NAMALWA (cell line): ENCODE data around the gene APOO.
A peak's percentile ranks its signal among the peaks of the same experiment; 100 is the strongest.

Source experiments
- DNase-seq: peaks from one replicate; pipeline ENCODE4 v3.0.0-alpha.2; 2015; ENCODE audit warnings: low spot score

Gene APOO

DNA sequence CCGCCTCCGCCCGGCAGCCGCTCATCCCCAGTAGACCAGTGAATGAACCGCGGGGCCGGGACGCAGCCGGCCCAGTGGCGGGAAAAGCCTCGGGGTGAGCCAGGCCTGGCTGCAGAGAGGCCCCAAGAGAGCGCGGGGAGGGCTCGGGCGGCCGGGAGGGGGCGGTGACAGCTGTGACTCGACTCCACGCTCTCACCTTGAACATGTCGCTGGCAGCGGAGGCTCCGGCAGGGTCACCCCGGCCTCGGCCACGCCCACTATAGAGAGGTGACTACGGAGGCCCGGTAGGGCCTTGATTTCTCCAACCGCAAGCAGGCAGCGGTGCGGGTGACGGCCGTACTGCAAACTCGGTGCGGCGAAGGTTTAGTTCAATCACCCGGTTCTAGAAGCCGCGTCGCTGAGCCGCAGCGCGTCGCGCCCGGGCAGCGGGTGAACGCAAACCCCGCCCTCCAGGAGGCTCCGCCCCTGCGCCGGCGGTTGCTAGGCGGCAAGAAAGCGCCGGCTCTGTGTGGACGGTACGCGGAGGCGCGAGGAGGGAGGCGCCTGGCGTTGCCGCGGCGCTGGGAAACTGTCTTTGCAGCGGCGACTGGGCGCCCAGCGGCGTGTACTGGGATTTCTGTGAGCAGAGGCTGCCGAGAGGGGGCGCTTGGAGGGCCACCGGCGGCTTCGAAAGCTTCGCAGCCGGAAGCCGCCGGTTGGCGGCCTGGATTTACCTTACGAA lies at the start of gene APOO, which contains the start of gene CXorf58:
Gene APOO (minus strand): TSS at position 441 of the 721 bp plus-strand sequence. CDS start 236 bp downstream, at position 205.
Gene CXorf58 (plus strand): TSS at position 509 of the 721 bp plus-strand sequence. CDS start 2,297 bp downstream, outside the sequence.
- DNase-seq: peak; percentile 93

- DNase-seq: no peak
Measured at GRCh38 chrX:23954396-23954795, 46.7 kb upstream of the APOO start.

GRCh38 chrX:23953908-23954269 lies 46.2 kb upstream of the APOO start:
- peak; percentile 42 for DNase-seq

DNA sequence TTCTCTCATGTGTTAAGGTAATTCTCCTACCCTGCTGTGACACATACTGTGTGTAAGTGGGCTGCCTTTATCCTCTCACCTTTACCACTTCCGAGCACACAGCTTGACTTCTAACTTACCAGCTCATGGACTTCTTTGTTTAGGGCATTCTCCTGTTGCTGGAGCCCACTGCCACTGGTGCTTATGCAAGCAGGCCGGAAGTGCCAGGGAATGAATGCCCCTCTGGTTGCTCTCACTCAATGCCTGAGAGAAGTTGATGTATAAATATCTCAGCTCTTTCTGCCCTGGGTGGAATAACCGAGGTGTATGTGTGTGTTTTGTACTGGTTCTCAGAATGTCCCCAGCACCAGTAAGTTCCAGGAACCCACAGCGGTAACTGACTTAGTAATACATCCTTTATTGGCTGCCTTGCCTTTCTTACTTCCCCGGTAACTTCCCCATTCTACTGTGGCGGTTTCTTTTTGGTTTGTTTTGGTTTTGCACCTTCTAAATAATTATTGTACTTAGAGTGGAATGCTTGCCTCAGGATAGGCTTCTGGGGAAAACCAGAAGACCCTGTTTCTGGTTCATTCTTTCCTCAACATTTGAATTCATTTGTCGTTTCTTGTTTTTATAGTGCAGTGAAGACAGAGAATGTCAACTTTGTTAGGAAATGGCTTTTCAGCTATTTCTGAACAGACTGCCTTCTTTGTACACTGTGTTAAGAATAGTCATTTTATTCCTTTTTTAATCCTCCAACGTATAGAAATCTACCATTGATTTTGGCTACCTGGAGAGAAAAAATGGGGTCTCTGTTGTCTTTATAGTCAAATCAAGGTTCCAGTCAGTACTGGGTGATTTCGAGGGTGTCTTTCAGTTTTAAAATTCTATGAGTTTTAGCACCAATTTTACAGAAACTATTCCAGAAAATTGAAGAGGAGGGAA lies 45.5 kb upstream of the APOO start:
- peak; percentile 62 for DNase-seq

DNA sequence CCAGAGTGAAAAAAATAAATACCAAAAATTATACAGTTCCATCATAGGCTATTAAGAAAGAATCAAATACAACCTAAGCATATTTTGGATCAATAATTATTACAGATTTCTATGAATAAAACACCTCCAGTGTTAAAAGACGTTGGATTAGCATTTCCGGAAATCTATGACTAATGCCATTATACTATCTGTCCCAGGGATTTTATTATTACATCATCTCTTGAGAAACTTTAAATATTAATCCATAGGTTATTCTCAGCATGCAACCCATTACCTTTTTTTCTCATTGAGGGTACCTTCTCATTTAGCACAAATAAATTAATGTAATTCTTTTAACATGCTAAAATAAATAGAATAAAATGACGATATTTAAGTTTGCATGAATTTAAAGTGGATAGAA lies 44.7 kb upstream of the APOO start:
- DNase-seq: no peak

- DNase-seq: no peak
Measured at GRCh38 chrX:23945206-23945605, 37.5 kb upstream of the APOO start.

GRCh38 chrX:23944234-23944633 lies 36.5 kb upstream of the APOO start:
- no peak for DNase-seq

DNA sequence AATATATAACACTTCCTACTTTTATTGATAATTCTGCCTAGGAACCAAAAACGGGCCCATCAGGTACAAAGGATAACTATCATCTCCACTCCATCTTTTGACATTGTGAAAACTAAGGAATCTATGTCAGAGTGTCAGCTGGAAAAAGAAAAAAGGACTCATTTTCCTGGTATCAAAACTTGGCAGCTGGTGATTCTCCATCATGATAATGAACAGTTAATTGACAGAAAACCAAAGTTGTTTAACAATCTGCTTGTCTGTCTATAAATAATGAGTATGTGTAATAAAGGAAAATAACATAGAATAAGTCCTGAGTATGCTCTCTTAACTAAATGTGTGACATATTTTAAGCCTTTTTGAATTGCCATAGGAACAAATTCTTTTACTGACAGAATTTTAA lies 31.5 kb upstream of the APOO start:
- DNase-seq: no peak

- DNase-seq: no peak
Measured at GRCh38 chrX:23938690-23939089, 31.0 kb upstream of the APOO start.

DNA sequence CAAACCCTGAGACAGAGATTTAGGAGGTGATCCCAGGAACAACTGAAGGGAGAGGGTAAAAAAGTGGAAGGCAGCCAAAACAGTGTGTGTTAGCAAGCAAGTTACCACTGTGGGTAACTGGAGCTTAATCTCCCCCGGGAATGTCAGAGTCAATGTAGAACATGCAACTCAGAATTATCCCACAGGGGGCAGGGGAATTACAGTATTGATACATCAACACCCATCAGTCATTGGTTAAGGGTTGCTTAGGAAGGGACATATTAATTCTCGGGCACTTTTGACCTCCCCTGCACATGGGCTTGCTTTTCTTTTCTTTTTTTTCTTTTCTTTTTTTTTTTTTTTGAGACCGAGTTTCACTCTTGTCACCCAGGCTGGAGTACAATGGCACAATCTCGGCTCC lies 29.4 kb upstream of the APOO start:
- DNase-seq: no peak

- DNase-seq: no peak
Measured at GRCh38 chrX:23936180-23936579, 28.4 kb upstream of the APOO start.

DNA sequence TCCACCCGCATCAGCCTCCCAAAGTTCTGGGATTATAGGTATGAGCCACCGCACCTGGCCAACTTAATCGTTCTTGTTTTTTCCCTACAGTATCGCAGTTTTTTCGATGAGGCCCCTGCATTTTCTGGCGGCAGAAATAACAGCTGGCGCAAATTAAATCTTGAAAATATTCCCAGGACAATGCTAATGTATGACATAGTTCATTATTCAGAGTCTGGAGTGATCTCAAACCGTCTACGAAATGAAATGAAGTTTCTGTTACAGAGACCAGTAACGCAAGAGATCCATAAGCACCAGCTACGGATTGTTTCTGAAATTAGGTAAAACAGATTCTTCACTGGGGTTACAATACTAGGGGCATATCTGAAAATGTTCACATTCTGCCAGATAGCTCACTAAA lies 27.4 kb upstream of the APOO start:
- no peak for DNase-seq

- no peak for DNase-seq
Measured at GRCh38 chrX:23932046-23932445, 24.3 kb upstream of the APOO start.

DNA sequence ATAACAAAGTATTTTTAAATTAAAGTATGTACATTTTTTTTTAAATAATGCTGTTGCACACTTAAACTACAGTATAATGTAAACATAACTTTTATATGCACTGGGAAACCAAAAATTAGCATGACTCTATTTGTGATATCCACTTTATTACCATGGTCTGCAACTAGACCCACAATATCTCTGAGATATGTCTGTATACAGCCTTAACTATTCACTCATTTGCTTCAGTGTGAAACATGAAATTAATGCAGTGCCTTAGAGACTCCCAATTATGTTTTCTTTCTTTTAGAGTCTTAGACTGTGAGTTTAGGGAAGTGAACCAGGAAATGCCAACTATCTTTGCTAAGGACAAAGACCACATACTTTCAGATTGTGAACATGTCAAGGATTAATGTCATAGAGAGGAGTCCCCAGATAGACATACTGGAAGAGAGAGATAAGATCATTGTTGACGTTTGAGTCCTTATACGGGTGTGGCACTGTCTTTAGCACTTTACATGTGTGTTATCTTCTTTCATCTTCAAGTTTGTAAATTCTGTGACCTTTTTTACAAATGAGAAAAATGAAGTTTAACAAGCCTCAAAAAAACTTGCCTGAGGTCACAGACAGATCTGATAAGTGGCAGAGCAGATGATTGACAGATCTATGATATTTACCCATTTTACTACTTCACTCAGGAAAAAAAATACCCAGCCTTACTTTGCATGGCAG lies 23.3 kb upstream of the APOO start:
- no peak for DNase-seq

DNA sequence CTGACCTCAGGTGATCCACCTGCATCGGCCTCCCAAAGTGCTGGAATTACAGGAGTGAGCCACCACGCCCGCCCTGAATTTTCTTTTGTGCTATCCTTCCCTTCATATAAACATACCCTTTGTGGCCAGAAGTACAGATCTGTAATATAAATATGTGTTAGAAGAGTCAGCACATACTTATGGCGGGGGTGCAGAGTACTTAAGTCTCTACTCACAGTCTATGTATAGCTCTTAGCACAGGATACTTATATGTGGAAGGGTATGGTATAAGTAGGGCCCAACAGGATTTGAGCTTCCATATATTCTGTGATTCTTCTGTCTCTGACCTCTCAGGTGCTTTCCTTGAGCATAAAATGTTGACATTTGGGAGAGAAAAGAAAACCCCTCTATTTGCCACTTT lies 18.3 kb upstream of the APOO start:
- DNase-seq: no peak

DNA sequence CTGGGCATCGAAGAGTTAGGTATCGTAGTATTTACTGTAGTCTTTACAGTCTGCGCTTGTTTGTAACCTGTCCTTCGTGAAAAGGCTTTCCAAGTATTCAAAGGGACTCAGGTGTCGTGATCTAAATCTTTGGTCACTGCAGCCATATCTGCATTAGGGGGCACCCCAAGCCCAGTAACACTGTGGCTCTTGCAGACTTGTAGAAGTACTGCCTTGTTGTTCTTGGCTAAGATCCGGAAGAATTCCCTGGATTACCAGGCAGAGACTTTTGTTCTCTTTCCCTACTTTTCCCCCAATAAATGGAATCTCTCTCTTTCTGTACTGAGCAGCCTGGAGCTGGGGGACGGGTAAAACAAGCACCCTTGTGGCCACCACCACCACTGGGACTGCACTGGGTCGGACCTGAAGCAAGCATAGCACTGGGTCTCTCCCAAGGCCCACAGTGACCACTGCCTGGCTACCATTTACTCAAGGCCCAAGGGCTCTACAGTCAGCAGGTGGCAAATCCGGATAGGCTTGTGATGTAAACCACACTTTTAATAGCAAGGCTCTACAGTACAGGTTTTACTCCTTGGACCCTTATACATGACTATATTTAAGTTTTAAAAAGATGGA lies 12.1 kb upstream of the APOO start:
- no peak for DNase-seq

- no peak for DNase-seq
Measured at GRCh38 chrX:23919148-23919547, 11.4 kb upstream of the APOO start.

- DNase-seq: no peak
Measured at GRCh38 chrX:23911126-23911835, 3.5 kb upstream of the APOO start.

DNA sequence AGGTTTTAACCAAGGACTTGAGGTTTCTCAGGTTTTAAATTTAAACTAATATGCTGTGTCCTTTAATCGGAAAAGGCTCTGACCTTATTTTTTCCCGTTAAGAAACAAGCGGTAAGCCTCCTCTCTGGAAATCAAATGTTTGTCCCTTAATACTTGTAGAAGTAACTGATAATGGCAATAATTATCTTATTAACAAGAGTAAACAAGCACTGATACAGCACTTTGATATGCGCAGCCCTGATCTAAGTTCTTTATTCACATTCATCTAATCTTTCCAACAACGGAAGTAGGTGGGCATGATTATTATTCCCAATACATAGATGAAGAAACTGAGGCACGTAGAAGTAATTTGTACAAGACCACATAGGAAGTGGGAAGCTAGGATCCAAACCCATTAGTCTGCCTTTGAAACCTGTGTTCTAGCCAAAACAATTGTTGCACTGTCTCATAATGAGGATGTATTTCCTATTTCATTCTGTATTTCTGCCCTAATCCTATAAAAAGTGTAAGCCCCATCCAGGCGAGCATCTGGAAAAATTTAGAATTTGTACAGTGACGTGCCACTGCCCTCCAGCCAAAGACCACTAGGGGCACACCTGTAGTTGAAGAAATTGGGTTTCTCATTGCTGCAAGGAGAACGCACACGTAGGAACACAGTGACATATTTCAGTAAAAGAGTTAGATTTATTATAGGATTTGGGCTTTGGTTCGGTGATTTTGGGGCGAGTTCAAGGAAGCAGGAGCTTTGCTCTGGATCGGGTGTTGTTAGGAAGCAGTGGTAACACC lies 674 bp upstream of the APOO start:
- DNase-seq: peak; percentile 69

GRCh38 chrX:23907111-23907497 lies 634 bp downstream of the APOO start:
- no peak for DNase-seq

- DNase-seq: peak; percentile 6
Measured at GRCh38 chrX:23904096-23904495, 3.6 kb downstream of the APOO start.
